PFSK-1 (cell line): ENCODE measurements around the gene HLCS.

ENCODE experiments used
- POLR2AphosphoS5 ChIP-seq: IDR thresholded peaks from 2 replicates; pipeline ENCODE4 v1.6.1; 2012; ENCODE audit warnings: low read depth, mild to moderate bottlenecking, control low read depth, low read length, moderate library complexity
- REST ChIP-seq, 2 experiments: IDR thresholded peaks; 2 replicates each; pipeline versions ENCODE4 v1.6.1 to v1.8.0; 2011 to 2012; ENCODE audit warnings: low read depth in 2 of 2, low read length in 2 of 2, control low read depth in 1 of 2, inconsistent platforms in 1 of 2, mild to moderate bottlenecking in 1 of 2, moderate library complexity in 1 of 2; ENCODE audit not compliant: insufficient read depth in 1 of 2
- SIN3A ChIP-seq: IDR thresholded peaks from 2 replicates; pipeline ENCODE4 v1.6.1; 2012; ENCODE audit warnings: mild to moderate bottlenecking, low read length, moderate library complexity, borderline replicate concordance; ENCODE audit not compliant: insufficient read depth
- TAF1 ChIP-seq: IDR thresholded peaks from 2 replicates; pipeline ENCODE4 v1.6.1; 2012; ENCODE audit warnings: low read length, control low read depth, borderline replicate concordance; ENCODE audit not compliant: insufficient read depth

- no peak for TF ChIP-seq SIN3A
- no peak for TF ChIP-seq TAF1
- TF ChIP-seq POLR2AphosphoS5 = no peak
- no peak for TF ChIP-seq REST (IDR thresholded peaks at IDR 0.05; ENCODE audit: insufficient read depth in 1 of 2, low read depth in 2 of 2, low read length in 2 of 2)
These were observed 78.0 kb downstream of the HLCS start for GRCh38 chr21:36888466-36888865.
